NOMO-1 treated with dmso at 0.1 percent for 144 hours (cell line): ENCODE data around the gene NGB.
A peak's percentile ranks its signal among the peaks of the same experiment; 100 is the strongest.
"Not testable (repeated sequence)": the region's sequence is repeated elsewhere in the genome, so short reads cannot be mapped to it uniquely, and the experiment has no call there.

ENCODE experiments used
- DNase-seq: peaks from one replicate; lab custom pipeline; 2025; ENCODE audit not compliant: unreplicated experiment; lab: John Stamatoyannopoulos, UW

The NGB gene, protein sequence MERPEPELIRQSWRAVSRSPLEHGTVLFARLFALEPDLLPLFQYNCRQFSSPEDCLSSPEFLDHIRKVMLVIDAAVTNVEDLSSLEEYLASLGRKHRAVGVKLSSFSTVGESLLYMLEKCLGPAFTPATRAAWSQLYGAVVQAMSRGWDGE

GRCh38 chr14:77271113-77271710, at the start of gene NGB:
TSS of gene NGB (minus strand) at chr14:77271206. CDS start at chr14:77270937, 269 bp downstream.
- DNase-seq = no peak

- peak; percentile 86 for DNase-seq
Observed at GRCh38 chr14:77320238-77320935, 49.4 kb upstream of the NGB start, which contains the start of gene POMT2. TSS of gene POMT2 (minus strand) at chr14:77320883. CDS start at chr14:77320681, 202 bp downstream.

DNA sequence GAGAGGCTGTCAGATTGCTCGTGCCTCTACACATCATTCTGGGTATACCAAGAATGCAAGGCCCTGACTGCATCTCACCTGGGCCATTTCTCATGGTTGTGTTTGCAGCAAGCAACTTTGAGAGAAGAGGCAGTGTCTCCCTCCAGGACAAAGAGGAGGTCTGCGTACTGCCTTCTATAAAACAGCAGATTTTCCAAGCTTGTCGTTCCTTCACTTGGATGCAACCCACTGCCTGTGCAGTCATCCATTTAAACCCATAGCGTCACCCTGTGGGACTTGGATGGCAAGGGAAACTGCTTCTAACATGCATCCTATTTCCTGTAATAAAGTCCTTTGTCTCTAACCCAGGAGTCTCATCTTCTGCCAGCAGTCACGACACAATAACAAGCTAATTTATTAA, 48.4 kb upstream of the NGB start:
- no peak for DNase-seq

GRCh38 chr14:77318756-77319155, 47.8 kb upstream of the NGB start:
- DNase-seq = not testable (repeated sequence)

DNA sequence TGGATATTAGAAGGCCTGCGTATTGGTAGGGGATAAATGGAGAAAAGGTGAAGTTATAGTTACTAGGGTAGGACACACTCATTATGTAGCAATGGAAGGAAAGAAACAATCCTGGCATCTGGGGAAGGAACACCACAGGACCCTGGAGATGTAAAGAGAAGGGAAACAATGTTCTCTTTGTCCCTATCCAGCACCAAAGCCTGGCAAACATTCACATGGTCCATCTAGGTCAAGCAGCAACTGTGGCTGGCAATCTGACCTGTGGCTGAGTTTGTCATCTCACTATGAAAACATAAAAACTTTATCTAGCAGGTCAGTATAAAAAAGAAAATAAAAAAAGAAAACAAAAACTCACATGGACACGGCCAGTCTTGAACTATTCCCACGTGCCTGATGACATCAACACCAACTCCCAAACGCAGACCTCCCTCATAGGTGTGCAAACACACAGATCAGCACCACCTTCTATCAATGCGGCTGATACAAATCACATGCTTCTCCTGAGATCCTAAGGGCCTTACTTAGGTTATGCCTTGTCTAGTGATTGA, 47.1 kb upstream of the NGB start:
- DNase-seq = no peak

GRCh38 chr14:77316872-77317301, 45.9 kb upstream of the NGB start:
- DNase-seq = no peak

- DNase-seq = no peak
Observed at GRCh38 chr14:77316195-77316505, 45.1 kb upstream of the NGB start.

- no peak for DNase-seq
Observed at GRCh38 chr14:77314539-77315457, 43.8 kb upstream of the NGB start.

DNA sequence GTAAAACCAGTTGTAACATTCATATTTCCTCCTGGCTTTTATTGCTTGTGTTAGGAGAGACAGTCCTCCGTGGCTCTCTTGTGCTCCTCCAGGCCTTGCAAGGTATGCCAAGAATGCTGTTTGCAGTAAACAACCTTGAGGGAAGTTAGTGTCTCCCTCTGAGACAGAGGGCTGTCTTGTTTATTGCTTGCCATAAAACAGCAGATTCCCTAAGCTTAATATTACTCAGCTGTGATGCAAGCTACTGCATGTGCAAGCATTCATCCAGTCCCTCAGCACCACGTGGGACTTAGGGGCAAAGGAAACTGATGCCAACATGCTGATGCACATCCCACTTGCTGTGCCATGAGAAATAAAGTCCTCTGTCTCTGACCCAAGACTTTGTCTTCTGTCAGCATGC, 43.0 kb upstream of the NGB start:
- no peak for DNase-seq

DNA sequence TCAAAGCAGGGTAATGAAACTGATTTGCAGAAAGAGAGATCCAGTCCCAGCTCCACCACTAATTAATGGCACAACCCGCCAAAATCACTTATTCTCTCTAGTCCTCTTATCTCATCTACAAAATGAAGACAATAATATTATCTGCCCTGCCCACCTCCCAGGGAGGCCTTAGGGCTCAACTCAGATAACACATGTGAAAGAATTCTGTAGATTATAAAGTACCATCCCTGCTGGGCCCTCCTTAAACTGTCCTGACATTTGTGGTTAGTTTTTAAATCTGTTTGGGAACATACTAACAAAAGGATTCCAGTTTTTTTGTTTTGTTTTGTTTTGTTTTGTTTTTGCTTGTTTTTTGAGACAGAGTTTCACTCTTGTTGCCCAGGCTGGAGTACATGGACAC, 42.4 kb upstream of the NGB start:
- DNase-seq = no peak

- DNase-seq = peak; percentile 32
Observed at GRCh38 chr14:77311217-77311616, 40.2 kb upstream of the NGB start.

DNA sequence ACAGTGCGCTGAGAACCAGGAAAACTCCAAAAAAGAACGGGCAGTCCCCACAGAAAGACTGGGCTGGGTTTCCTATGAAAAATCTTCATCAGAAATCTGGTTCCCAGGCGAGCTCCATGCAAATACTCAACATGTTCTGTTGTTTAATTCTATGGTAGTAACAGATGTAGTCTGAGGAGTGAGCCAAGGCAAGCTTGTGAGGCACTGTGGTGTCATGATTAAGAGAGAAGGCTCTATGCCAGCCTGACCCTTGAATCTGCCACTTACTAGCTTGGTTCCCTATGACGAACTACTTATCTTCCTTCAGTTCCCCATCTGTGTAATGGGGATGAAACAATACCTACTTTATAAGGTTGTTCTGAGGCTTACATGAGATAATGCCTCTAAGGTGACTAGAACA, 39.0 kb upstream of the NGB start:
- DNase-seq = no peak

GRCh38 chr14:77309131-77309530, 38.1 kb upstream of the NGB start:
- peak; percentile 12 for DNase-seq

DNA sequence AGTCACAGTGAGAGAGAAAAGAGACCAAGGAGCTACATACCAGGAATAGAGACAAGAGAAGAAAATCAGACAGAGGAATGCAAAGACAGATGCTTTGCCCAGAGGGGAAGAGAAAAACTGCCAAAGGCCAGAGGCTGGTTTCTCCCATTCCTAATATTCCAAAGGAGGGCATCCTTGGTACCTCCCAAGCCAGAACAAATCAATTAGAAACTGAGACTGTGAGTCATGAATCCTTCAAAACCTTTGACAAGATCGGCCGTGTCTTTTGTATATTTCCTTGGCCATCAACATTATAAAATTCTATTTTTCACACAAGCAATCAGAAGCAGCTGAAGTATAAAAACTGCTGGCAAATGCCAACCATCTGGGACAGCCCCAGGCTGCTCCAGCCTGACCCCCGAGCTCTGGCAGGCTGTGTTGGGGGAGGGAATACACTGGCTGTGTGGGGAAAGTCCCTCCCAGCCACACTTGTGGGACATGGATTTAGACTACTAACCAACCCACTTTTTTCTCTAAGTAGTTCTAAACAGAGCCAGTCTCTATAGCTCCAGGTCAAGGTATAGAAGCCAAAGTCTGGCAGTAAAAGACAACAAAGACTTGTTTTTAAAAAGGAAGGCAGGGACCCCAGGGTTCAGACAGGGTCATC, 36.0 kb upstream of the NGB start:
- DNase-seq = no peak

GRCh38 chr14:77306416-77306815, 35.4 kb upstream of the NGB start:
- DNase-seq = no peak

DNA sequence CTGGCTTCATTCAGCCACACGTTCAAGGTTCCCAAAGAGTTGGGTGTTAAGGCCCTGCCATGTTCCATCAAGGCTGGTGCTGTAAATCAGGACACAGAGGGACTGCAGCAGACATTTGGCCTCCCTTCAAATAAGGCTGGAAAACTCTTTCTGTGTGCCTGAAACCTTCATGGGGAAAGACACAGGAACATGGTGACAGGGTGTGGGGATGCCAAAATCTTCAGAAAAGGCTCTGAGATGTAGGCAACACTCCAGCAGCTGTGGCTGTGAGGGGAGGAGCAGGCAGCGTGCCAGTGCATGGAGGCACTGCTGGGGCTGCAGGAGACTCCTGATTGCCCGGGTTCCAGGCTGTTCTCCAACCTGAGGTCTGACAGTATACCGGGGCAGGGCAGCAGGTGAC, 34.7 kb upstream of the NGB start:
- no peak for DNase-seq

GRCh38 chr14:77303417-77304156, 32.6 kb upstream of the NGB start:
- peak; percentile 28 for DNase-seq

- DNase-seq = no peak
Observed at GRCh38 chr14:77302926-77303325, 31.9 kb upstream of the NGB start.

DNA sequence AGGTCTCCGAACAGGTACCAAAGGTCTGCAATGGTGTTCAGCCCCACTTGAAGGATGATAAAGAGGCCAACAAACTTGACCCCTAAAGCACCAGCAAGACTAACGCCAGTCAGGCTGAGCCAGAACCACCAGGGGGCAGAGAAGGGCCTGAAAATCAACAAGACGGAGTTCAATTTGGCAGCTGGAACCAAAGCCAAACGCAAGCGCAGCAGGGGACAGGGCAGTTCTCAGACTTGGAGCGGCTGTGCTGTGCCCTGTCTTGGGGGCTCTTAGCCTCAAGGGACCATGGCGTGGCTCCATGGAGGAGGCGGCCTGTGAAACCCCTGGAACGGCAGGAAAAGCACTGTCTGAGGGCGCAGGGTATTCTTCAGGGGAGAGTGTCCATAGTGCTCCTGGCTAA, 30.1 kb upstream of the NGB start:
- DNase-seq = peak; percentile 45

GRCh38 chr14:77299771-77300170, 28.8 kb upstream of the NGB start:
- DNase-seq = no peak
